ENCODE measurements around the gene SORL1. TPM values are rescaled to one million over a fixed set of nuclear protein-coding genes. Genes with fewer than 3 reads are reported as not detected.

Gene SORL1
- total and polyA plus RNA-seq, 2 of the 8 experiments (the other 6 are each of a cell fraction or from before 2014, with no cell fraction given) = 38.1 to 65.5 TPM

GRCh38 chr11:121486054-121486453, 33.9 kb downstream of the SORL1 start:
- FAIRE-seq = no peak
- H3K27ac ChIP-seq (ENCODE audit: low read depth, low read length) = no peak overlapping the region

More at GRCh38 chr11:121486054-121486453, 33.9 kb downstream of the SORL1 start:
- H3K27me3 ChIP-seq (replicated peaks in 1 of 4; ENCODE audit: control insufficient read depth in 3 of 4, extremely low read depth in 1 of 4, insufficient read depth in 3 of 4, low read length in 3 of 4) = no peaks in the 10 kb centered on the region
- H2BK12ac ChIP-seq (ENCODE audit: low read depth, low read length) = no peak overlapping the region
- ChIA-PET POLR2A (ENCODE audit: partially characterized antibody) (no interaction called here), CTCF (ENCODE audit: partially characterized antibody) (interaction anchor here (1.8 kb wide), 1 partner anchor 91 kb away, joined by 4 read pairs; no protein-coding TSS in a partner anchor)
- no peak overlapping the region for H4K8ac ChIP-seq (ENCODE audit: extremely low read depth, insufficient read depth, low read length)
- no peak overlapping the region for H3K4me2 ChIP-seq (ENCODE audit: insufficient read depth in 1 of 2, low read depth in 2 of 2, low read length in 2 of 2)
- H2AK5ac ChIP-seq (ENCODE audit: low read depth, low read length) = no peak overlapping the region
- no peak overlapping the region for H2BK120ac ChIP-seq (replicated peaks; ENCODE audit: low read depth, low read length)
- 98% methylated on average over 5 of the region's 5 CpGs; no CpG with 5 or more reads in 1 of the 2 experiments for WGBS, 2 experiments (ENCODE audit: extremely low coverage in 1 of 2, insufficient coverage in 1 of 2, insufficient read length in 1 of 2, insufficient replicate concordance in 2 of 2, low coverage in 1 of 2, low lambda C conversion rate in 2 of 2, missing lambda C conversion rate in 1 of 2)
- peaks cover 2 to 27% (median 17%) of the 10 kb centered on the region in 4 experiments; a peak in 7 of 8 replicates for H3K36me3 ChIP-seq (ENCODE audit: control insufficient read depth in 2 of 4, insufficient read depth in 4 of 4, low read length in 3 of 4)
- no peaks in the 10 kb centered on the region for H3K23me2 ChIP-seq (ENCODE audit: low read depth, low read length)
- H3K23ac ChIP-seq (ENCODE audit: insufficient read length) = no peak overlapping the region
- no peak overlapping the region for H2AFZ ChIP-seq (ENCODE audit: low read length)
- H4K5ac ChIP-seq (ENCODE audit: insufficient read length, low read depth, low read length) = no peak overlapping the region
- H3K4me1 ChIP-seq (replicated peaks in 1 of 4; ENCODE audit: control insufficient read depth in 3 of 4, insufficient read depth in 4 of 4, low read length in 3 of 4) = peaks cover 0 to 8% (median 6%) of the 10 kb centered on the region in 4 experiments; a peak in 4 of 7 replicates
- H2BK5ac ChIP-seq (ENCODE audit: low read depth, low read length) = no peak overlapping the region
- H3K79me1 ChIP-seq (ENCODE audit: low read depth, low read length) = peaks cover 12% of the 10 kb centered on the region
- H4K20me1 ChIP-seq (replicated peaks in 1 of 2; ENCODE audit: control insufficient read depth in 1 of 2, insufficient read depth in 2 of 2, low read length in 2 of 2) = no peaks in the 10 kb centered on the region
- no peak overlapping the region for H3K4me3 ChIP-seq (ENCODE audit: extremely low read depth in 1 of 4, insufficient read depth in 2 of 4, low read depth in 3 of 4, low read length in 4 of 4)
- H4K91ac ChIP-seq (replicated peaks; ENCODE audit: insufficient read length, low read length) = no peak overlapping the region
- H3K14ac ChIP-seq (ENCODE audit: insufficient read length) = no peak overlapping the region
- no peak overlapping the region for H2BK20ac ChIP-seq (ENCODE audit: low read length)
- H3K79me2 ChIP-seq (ENCODE audit: control insufficient read depth in 1 of 2, insufficient read depth in 2 of 2, low read length in 2 of 2) = peaks cover 0 to 26% of the 10 kb centered on the region in 2 experiments; a peak in 2 of 4 replicates
- TF ChIP-seq KDM4A (IDR thresholded peaks at IDR 0.05; ENCODE audit: low read depth, low read length, severe bottlenecking) = no peak
- no peaks in the 10 kb centered on the region for H3K9me3 ChIP-seq (ENCODE audit: insufficient read depth in 2 of 2, low read depth in 1 of 2, low read length in 1 of 2)
- H3K18ac ChIP-seq (ENCODE audit: extremely low read depth, low read length) = no peak overlapping the region
- no peak overlapping the region for H3K9ac ChIP-seq (replicated peaks in 1 of 4; ENCODE audit: extremely low read depth in 1 of 4, low read depth in 3 of 4, low read length in 3 of 4)
- H2BK15ac ChIP-seq (ENCODE audit: low read length) = no peak overlapping the region
- no peak overlapping the region for H3K56ac ChIP-seq (replicated peaks; ENCODE audit: insufficient read length, low read depth, low read length)
- DNase-seq (ENCODE audit: low read depth in 1 of 2, low spot score in 2 of 2) = no peak
- no peak overlapping the region for H3K4ac ChIP-seq (replicated peaks; ENCODE audit: insufficient read length, low read depth, low read length)

Data from H1 (cell line).